A673 (cell line): Measurements from ENCODE around the gene NUDT2. TPM values are rescaled to one million over a fixed set of nuclear protein-coding genes. Genes with fewer than 3 reads are reported as not detected.

Source experiments
- BruUV-seq: library from RNA; stranded (reverse); fragments of 400-500 nt; replicated peaks from 2 replicates; lab custom pipeline; 2021; lab: Mats Ljungman, UMichigan
- CTCF ChIA-PET: fragments of 300-600 bp; sonication (Branson Sonifier 250); formaldehyde crosslinking; loops from one replicate; lab custom pipeline; 2022; ENCODE audit warnings: antibody characterized with exemption; lab: Charles Lee
- POLR2A ChIA-PET: fragments of 300-600 bp; sonication (Branson Sonifier 250); formaldehyde crosslinking; loops from one replicate; lab custom pipeline; 2022; ENCODE audit warnings: antibody characterized with exemption; ENCODE audit not compliant: low non-redundant PET; lab: Charles Lee
- DNase-seq: peaks from one replicate; pipeline ENCODE4 v3.0.0-alpha.2; 2015; ENCODE audit warnings: low spot score
- H3K27ac ChIP-seq: fragments of 200-600 bp; sonication (generic); 2 replicates; pipeline ENCODE4 v1.5.1; 2016; ENCODE audit warnings: mixed run types, low read depth, mild to moderate bottlenecking, mixed read lengths, antibody characterized with exemption, low read length; ENCODE audit not compliant: poor library complexity, severe bottlenecking
- H3K27me3 ChIP-seq: fragments of 200-600 bp; sonication (generic); replicated peaks from 2 replicates; pipeline ENCODE4 v1.6.1; 2017; ENCODE audit warnings: mixed run types, low read depth, mild to moderate bottlenecking, mixed read lengths, antibody characterized with exemption, low read length; ENCODE audit not compliant: insufficient read depth, poor library complexity
- H3K36me3 ChIP-seq: fragments of 200-600 bp; sonication (generic); 2 replicates; pipeline ENCODE4 v1.6.1; 2016; ENCODE audit warnings: mixed run types, mild to moderate bottlenecking, mixed read lengths, antibody characterized with exemption, low read length; ENCODE audit not compliant: insufficient read depth, poor library complexity, severe bottlenecking
- H3K4me1 ChIP-seq: fragments of 200-600 bp; sonication (generic); 2 replicates; pipeline ENCODE4 v1.6.1; 2017; ENCODE audit warnings: mixed run types, mild to moderate bottlenecking, mixed read lengths, antibody characterized with exemption, low read length; ENCODE audit not compliant: insufficient read depth, poor library complexity, severe bottlenecking
- H3K4me3 ChIP-seq: fragments of 200-600 bp; sonication (generic); 2 replicates; pipeline ENCODE4 v1.5.1; 2016; ENCODE audit warnings: low read depth, mixed run types, mild to moderate bottlenecking, mixed read lengths, low read length; ENCODE audit not compliant: poor library complexity, severe bottlenecking
- H3K9me3 ChIP-seq: fragments of 200-600 bp; sonication (generic); 2 replicates; pipeline ENCODE4 v1.6.1; 2016; ENCODE audit warnings: mixed run types, low read depth, mild to moderate bottlenecking, mixed read lengths, antibody characterized with exemption, low read length; ENCODE audit not compliant: poor library complexity, severe bottlenecking
- CTCF ChIP-seq: fragments of 300-800, 200-600 bp; sonication (generic); conservative IDR thresholded peaks from 2 replicates; pipeline ENCODE4 v1.5.1; 2017; ENCODE audit warnings: low read depth, mild to moderate bottlenecking, antibody characterized with exemption, low read length, moderate library complexity, mixed read lengths
- EZH2 ChIP-seq: fragments of 200-600 bp; sonication (generic); IDR thresholded peaks from 2 replicates; pipeline ENCODE4 v1.6.1; 2017; ENCODE audit warnings: borderline replicate concordance, low read depth, mild to moderate bottlenecking, mixed read lengths, antibody characterized with exemption, low read length; ENCODE audit not compliant: poor library complexity, severe bottlenecking
- intact Hi-C: fragments of 100-400 bp; cut with micrococcal nuclease; formaldehyde crosslinking; loops from one replicate; pipeline ENCODE4 v1.10.0; 2022; ENCODE audit not compliant: unreplicated experiment
- total RNA-seq: library from RNA; stranded (reverse); gene quantifications from 2 replicates; pipeline ENCODE4 v1.2.3, GENCODE V29; 2021

NUDT2 gene
- total RNA-seq, 1 experiment from 2014 or later: 19.1 TPM

GRCh38 chr9:34369636-34370035, 40.3 kb downstream of the NUDT2 start:
- CTCF ChIA-PET: no interaction called here
- DNase-seq: no peak
- TF ChIP-seq EZH2 (no peak), CTCF (no peak)
- H3K36me3 ChIP-seq: no peaks in the 10 kb centered on the region
- no peaks in the 10 kb centered on the region for H3K9me3 ChIP-seq
- POLR2A ChIA-PET: no interaction called here
- H3K4me1 ChIP-seq: peaks cover 9% of the 10 kb centered on the region
- BruUV-seq: no TSS peak
- no peaks in the 10 kb centered on the region for H3K27me3 ChIP-seq
- intact Hi-C loops: no loop called here
- no peak overlapping the region for H3K4me3 ChIP-seq
- no peak overlapping the region for H3K27ac ChIP-seq

GRCh38 chr9:34370335-34370969, 41.1 kb downstream of the NUDT2 start:
- CTCF ChIA-PET: interaction anchor here (1.4 kb wide), 1 partner anchor 34 kb away, joined by 3 read pairs; no protein-coding TSS in a partner anchor
- H3K36me3 ChIP-seq: no peaks in the 10 kb centered on the region

GRCh38 chr9:34370970-34371880, 41.9 kb downstream of the NUDT2 start:
- CTCF ChIA-PET: interaction anchor here (1.4 kb wide), 1 partner anchor 33 kb away, joined by 3 read pairs; no protein-coding TSS in a partner anchor
- no peak overlapping the region for H3K27ac ChIP-seq
- H3K4me1 ChIP-seq: peaks cover 15% of the 10 kb centered on the region
- no peaks in the 10 kb centered on the region for H3K27me3 ChIP-seq
- H3K36me3 ChIP-seq: no peaks in the 10 kb centered on the region
- TF ChIP-seq CTCF (no peak), EZH2 (no peak)
- no TSS peak for BruUV-seq
- no peak overlapping the region for H3K4me3 ChIP-seq
- intact Hi-C loops: no loop called here
- POLR2A ChIA-PET: no interaction called here
- H3K9me3 ChIP-seq: no peaks in the 10 kb centered on the region
- DNase-seq: no peak

More at GRCh38 chr9:34370335-34370969, 41.1 kb downstream of the NUDT2 start:
- no peaks in the 10 kb centered on the region for H3K27me3 ChIP-seq
- H3K4me3 ChIP-seq: no peak overlapping the region
- TF ChIP-seq EZH2 (no peak), CTCF (no peak)
- H3K9me3 ChIP-seq: no peaks in the 10 kb centered on the region
- no peak for DNase-seq
- no TSS peak for BruUV-seq
- POLR2A ChIA-PET: no interaction called here
- intact Hi-C loops: no loop called here
- H3K27ac ChIP-seq: no peak overlapping the region
- H3K4me1 ChIP-seq: peaks cover 8% of the 10 kb centered on the region
